GM12891 (cell line): Measurements from ENCODE around the gene PPFIBP1.

ENCODE experiments used
- PAX5 ChIP-seq: IDR thresholded peaks from 2 replicates; pipeline ENCODE4 v1.6.1; 2011; ENCODE audit warnings: low read length, moderate library complexity, mild to moderate bottlenecking; ENCODE audit not compliant: insufficient read depth, severe bottlenecking
- POLR2A ChIP-seq: IDR thresholded peaks from 2 replicates; pipeline ENCODE4 v1.6.1; 2011; ENCODE audit warnings: low read depth, low read length, control low read depth
- POLR2AphosphoS5 ChIP-seq: IDR thresholded peaks from 2 replicates; pipeline ENCODE4 v1.6.1; 2011; ENCODE audit warnings: low read depth, low read length, control low read depth
- SPI1 ChIP-seq: IDR thresholded peaks from 2 replicates; pipeline ENCODE4 v1.6.1; 2011; ENCODE audit warnings: low read depth, low read length, control low read depth
- TAF1 ChIP-seq: IDR thresholded peaks from 2 replicates; pipeline ENCODE4 v1.6.1; 2011; ENCODE audit warnings: low read depth, low read length, control low read depth

GRCh38 chr12:27542628-27543027 lies 18.6 kb downstream of the PPFIBP1 start:
- TF ChIP-seq POLR2A (no peak), TAF1 (no peak), PAX5 (no peak), POLR2AphosphoS5 (no peak), SPI1 (no peak)
